Ovary (tissue), 9 donors: ENCODE data around the gene ETNK1. TPM values are rescaled to one million over a fixed set of nuclear protein-coding genes. Genes with fewer than 3 reads are reported as not detected.

Experiments
- DNase-seq, 5 donors: peaks; one replicate each; pipeline ENCODE4 v3.0.0-alpha.2; 2019 to 2020
- H3K27ac ChIP-seq, 2 donors: fragments of 200-600 bp; one replicate each; pipeline versions ENCODE4 v1.5.1 to v1.8.0; 2019 to 2022
- H3K27me3 ChIP-seq: fragments of 200-600 bp; one replicate; pipeline ENCODE4 v1.8.0; 2022
- H3K36me3 ChIP-seq: fragments of 200-600 bp; sonication (generic); one replicate; pipeline ENCODE4 v1.5.1; 2019
- H3K4me1 ChIP-seq: one replicate; pipeline ENCODE4 v1.8.1; 2013; ENCODE audit warnings: mild to moderate bottlenecking, moderate library complexity; ENCODE audit not compliant: insufficient read depth
- H3K4me3 ChIP-seq: fragments of 200-600 bp; sonication (generic); one replicate; pipeline ENCODE4 v1.5.1; 2017
- H3K9me3 ChIP-seq, 2 donors: fragments of 200-600 bp in 1 of 2; sonication (generic) in 1 of 2; one replicate each; pipeline versions ENCODE4 v1.5.1 to v1.8.1; 2013 to 2019; ENCODE audit warnings: mild to moderate bottlenecking in 1 of 2, moderate library complexity in 1 of 2
- EP300 ChIP-seq: sonication (generic); formaldehyde crosslinking; IDR thresholded peaks from one replicate; pipeline ENCODE4 v1.6.1; 2017; ENCODE audit warnings: antibody characterized with exemption
- POLR2A ChIP-seq: fragments of 450-650 bp; IDR thresholded peaks from one replicate; pipeline ENCODE4 v1.6.1; 2017; ENCODE audit warnings: antibody characterized with exemption, mild to moderate bottlenecking, moderate library complexity
- whole genome bisulfite sequencing, 3 donors: extraction: QIAGEN DNeasy Blood & Tissue Kit in 1 of 3; methylation state at CpG; one replicate each; pipeline versions ENCODE4 v1.1.5 to v1.1.7; 2013 to 2017; 5-methylcytosine and 5-hydroxymethylcytosine counted together
- intact Hi-C, 4 donors: fragments of 100-400 bp; cut with DNase I; formaldehyde crosslinking; loops; one replicate each; pipeline versions ENCODE4 v1.11.0 to v1.15.1; 2022 to 2023
- polyA plus RNA-seq, 2 donors: library from polyadenylated mRNA; stranded (reverse); fragments of 200-250 nt in 1 of 2; fragments of 350-450 nt in 1 of 2; fragmentation: Illumina TruSeq in 1 of 2; extraction: RNeasy Lipid Tissue Mini Kit (QIAGEN cat#74804) in 1 of 2; gene quantifications; one replicate each; pipeline ENCODE4 v1.2.3, GENCODE V29; 2013 to 2014
- total RNA-seq, 7 donors: library from RNA; depleted of rRNA in 2 of 7; stranded (reverse); fragments of >200 nt in 2 of 7; fragmentation: NEBNext Ultra II Directional in 3 of 7; extraction: Animal tissue kit (Norgen Biotek cat#: 25700) in 3 of 7; gene quantifications; one replicate each; pipeline versions ENCODE4 v1.1.0 to v1.2.4, GENCODE V29; 2016 to 2023
- TF ChIP-seq, protein P1 (sequence below), 3 donors: fragments of 450-650 bp in 2 of 3; fragments of 200-600 bp in 1 of 3; IDR thresholded peaks; one replicate each; pipeline versions ENCODE4 v1.5.1 to v1.8.0; 2016 to 2022; ENCODE audit warnings: antibody characterized with exemption in 3 of 3, mild to moderate bottlenecking in 1 of 3
- donor health status: DM: no; HTN: no; CAD: no; lungs with moderate emphysema.
- donor health status: DM: no; HTN: no; CAD: no.
- donor health status: Bipolar disorder and iron deficiency.
- donor health status: DM: yes; HTN: yes; CAD: no.
- donor health status: DM: no; HTN: no; CAD: no.
- donor health status: DM: yes; HTN: yes; CAD: no.

ETNK1 gene
- total and polyA plus RNA-seq, 9 donors = 11.9 to 50.6 (median 41.4) TPM

GRCh38 chr12:22677781-22678574 lies 53.0 kb downstream of the ETNK1 start:
- no peak for DNase-seq
- H3K27me3 ChIP-seq = no peaks in the 10 kb centered on the region
- H3K4me3 ChIP-seq = no peak overlapping the region
- WGBS, 3 donors = 94 to 95% (median 94%) methylated on average over 6 of the region's 6 CpGs
- TF ChIP-seq, protein P1, sequence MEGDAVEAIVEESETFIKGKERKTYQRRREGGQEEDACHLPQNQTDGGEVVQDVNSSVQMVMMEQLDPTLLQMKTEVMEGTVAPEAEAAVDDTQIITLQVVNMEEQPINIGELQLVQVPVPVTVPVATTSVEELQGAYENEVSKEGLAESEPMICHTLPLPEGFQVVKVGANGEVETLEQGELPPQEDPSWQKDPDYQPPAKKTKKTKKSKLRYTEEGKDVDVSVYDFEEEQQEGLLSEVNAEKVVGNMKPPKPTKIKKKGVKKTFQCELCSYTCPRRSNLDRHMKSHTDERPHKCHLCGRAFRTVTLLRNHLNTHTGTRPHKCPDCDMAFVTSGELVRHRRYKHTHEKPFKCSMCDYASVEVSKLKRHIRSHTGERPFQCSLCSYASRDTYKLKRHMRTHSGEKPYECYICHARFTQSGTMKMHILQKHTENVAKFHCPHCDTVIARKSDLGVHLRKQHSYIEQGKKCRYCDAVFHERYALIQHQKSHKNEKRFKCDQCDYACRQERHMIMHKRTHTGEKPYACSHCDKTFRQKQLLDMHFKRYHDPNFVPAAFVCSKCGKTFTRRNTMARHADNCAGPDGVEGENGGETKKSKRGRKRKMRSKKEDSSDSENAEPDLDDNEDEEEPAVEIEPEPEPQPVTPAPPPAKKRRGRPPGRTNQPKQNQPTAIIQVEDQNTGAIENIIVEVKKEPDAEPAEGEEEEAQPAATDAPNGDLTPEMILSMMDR (IDR thresholded peaks at IDR 0.05) = no peak
- TF ChIP-seq POLR2A (no peak), EP300 (no peak)
- intact Hi-C loops = no loop called here
- no peaks in the 10 kb centered on the region for H3K9me3 ChIP-seq
- no peak overlapping the region for H3K27ac ChIP-seq
- no peaks in the 10 kb centered on the region for H3K36me3 ChIP-seq
- H3K4me1 ChIP-seq = no peaks in the 10 kb centered on the region

GRCh38 chr12:22682663-22683062 lies 57.7 kb downstream of the ETNK1 start:
- intact Hi-C loops = no loop called here
- no peak overlapping the region for H3K27ac ChIP-seq
- H3K9me3 ChIP-seq = no peaks in the 10 kb centered on the region
- no peak overlapping the region for H3K4me3 ChIP-seq
- no peak for DNase-seq
- TF ChIP-seq EP300 (no peak), POLR2A (no peak)
- H3K4me1 ChIP-seq = no peaks in the 10 kb centered on the region
- H3K27me3 ChIP-seq = no peaks in the 10 kb centered on the region
- H3K36me3 ChIP-seq = no peaks in the 10 kb centered on the region
- WGBS, 3 donors = 92 to 96% (median 94%) methylated on average over 2 of the region's 2 CpGs

DNA sequence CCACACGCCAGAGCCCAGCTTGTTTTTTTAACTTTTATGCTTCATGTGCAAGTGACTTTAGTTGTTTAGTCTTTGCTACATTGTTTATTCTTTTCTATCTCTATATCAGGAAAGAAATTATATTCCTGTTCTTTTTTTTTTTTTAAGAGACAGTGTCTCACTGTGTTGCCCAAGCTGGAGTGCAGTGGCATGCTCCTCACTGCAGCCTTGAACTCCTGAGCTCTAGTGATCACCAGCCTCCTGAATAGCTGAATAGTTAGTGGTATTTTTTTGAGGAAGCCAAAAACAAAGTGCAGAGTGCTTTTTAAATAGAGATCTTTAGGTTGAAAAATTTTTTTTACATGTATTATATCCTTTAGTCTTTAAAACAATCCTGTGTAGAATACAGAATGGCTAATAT lies 58.2 kb downstream of the ETNK1 start:
- H3K27ac ChIP-seq = no peak overlapping the region
- 71 to 84% (median 77%) methylated on average over 1 of the region's 1 CpG for WGBS, 3 donors
- no peak for TF ChIP-seq EP300
- TF ChIP-seq, protein P1 (IDR thresholded peaks at IDR 0.05) = no peak
- no peak for TF ChIP-seq POLR2A
- no peaks in the 10 kb centered on the region for H3K9me3 ChIP-seq
- no peaks in the 10 kb centered on the region for H3K27me3 ChIP-seq
- DNase-seq = no peak
- no peaks in the 10 kb centered on the region for H3K4me1 ChIP-seq
- no peak overlapping the region for H3K4me3 ChIP-seq
- no peaks in the 10 kb centered on the region for H3K36me3 ChIP-seq
- intact Hi-C loops = no loop called here

GRCh38 chr12:22684140-22685118 lies 59.5 kb downstream of the ETNK1 start:
- WGBS, 3 donors = 59 to 61% (median 60%) methylated on average over 5 of the region's 5 CpGs
- Histone ChIP-seq H3K4me1 (no peaks in the 10 kb centered on the region), H3K4me3 (no peak overlapping the region), H3K27me3 (no peaks in the 10 kb centered on the region), H3K9me3 (no peaks in the 10 kb centered on the region), H3K27ac (no peak overlapping the region), H3K36me3 (no peaks in the 10 kb centered on the region)
- TF ChIP-seq, protein P1 (IDR thresholded peaks at IDR 0.05) = peak in 1 of 3 donors; percentile 18
- no peak for TF ChIP-seq EP300
- intact Hi-C loops = no loop called here
- no peak for DNase-seq
